Stimulated activated naive CD4-positive, alpha-beta T cell treated with Interleukin-2 at 50 U/mL for 16 hours (primary cell): ENCODE measurements around the gene ZYX.

Experiments used
- DNase-seq: peaks from one replicate; lab custom pipeline; 2025; lab: John Stamatoyannopoulos, UW

Gene ZYX

GRCh38 chr7:143363016-143363937, 17.9 kb upstream of the ZYX start:
- DNase-seq, result no peak

GRCh38 chr7:143367972-143368371, 13.2 kb upstream of the ZYX start:
- DNase-seq, result no peak

DNA sequence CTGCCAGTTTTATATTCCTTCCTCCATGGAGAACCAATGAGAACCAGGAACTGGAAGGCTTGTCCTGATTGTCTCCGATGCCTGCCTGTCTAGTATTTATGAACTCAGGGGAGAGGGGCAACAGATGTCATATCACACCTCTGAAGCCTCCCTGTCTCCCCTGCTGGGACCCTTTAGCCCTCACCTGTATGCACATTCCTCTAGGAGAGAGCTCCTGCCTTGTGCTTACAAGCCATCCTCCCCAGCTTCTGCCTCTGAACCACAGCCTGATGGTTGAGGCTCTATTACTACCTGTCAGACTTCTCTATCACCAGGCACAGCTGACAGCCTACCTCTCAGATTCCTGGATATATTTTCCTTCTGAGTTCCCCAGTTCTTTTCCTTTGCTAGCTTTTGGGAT, 12.8 kb upstream of the ZYX start:
- no peak for DNase-seq

DNA sequence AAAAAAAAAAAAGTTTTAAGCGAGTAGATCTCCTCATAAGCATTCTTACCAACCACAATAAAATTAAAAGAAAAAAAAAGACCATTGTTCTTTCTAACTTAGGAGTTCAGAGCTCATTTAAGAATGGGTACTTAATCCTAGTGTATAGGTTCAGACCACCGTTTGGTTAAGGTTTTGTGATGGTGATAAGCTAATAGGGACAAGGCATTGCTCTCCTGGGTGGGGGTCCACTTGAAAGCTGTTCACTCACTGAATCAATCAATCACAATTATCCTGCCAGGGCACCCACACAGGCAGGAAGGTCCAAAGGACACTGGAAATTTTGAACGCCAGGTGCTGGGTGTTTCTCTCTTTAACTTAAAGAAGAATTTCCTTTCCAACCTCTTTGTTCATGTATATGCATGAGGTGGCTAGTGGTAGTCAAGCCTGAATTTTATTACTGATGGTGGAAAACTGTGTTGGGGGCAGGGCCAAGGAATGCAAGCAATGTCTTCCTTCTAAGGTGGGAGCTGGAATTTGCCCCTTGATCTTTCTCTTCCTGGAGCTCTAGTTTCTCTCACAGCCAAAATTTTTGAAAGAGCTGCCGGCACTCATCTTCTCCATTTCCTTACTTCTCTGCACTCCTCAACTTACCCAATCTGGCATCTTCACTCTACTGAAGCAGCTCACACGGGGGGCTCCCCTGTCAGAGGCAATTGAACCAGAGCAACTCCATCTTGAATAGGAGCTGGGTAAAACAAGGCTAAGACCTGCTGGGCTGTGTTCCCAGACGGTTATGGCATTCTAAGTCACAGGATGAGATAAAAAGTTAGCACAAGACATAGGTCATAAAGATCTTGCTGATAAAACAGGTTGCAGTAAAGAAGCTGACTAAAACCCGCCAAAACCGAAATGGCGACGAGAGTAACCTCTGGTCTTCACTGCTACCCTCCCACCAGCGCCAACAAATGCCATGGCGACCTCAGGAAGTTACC, 11.2 kb upstream of the ZYX start:
- no peak for DNase-seq

DNA sequence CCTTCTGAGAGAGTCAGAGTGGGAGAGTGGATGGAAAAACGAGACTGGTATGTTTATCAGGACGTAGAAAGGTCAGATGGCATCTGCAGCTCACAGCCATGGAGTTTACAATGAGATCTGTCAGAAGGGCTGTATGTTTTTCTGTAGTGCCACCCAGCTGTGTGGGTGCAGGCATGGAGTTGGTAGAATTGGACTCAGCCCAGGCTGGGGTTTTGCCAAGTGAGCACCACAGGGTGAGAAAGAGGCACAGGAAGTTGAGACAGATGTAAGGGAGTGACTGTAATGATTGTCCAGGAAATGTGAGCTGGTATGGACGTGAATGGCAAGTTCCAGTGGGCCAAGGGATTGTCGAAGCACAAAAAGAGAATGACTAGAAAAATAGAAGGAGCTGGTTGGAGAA, 9.1 kb upstream of the ZYX start:
- peak; percentile 55 for DNase-seq

DNA sequence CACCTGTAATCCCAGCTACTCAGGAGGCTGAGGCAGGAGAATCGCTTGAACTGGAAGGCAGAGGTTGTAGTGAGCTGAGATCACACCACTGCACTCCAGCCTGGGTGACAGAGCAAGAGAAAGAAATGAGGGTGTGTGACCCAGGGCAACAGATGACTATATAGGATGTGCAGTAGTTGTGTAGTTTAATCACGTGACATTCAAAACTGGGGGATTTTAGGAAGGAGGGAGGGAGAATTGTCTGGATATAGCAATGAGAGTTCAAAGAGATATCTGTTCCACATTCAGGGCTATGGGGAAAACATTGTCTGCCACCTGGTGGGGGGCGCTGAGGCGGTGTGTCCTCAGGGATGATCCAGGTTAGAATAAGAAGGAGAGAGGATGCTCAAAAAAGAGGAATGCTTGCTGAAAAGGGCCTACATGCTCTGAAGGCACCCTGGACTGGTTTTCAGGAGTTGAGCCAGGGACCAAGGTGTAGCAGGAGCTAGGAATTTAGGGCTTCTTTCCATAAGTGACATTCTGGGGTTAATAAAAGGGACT, 7.8 kb upstream of the ZYX start:
- no peak for DNase-seq

- no peak for DNase-seq
Observed at GRCh38 chr7:143374561-143374960, 6.6 kb upstream of the ZYX start.

GRCh38 chr7:143375298-143376034, 5.7 kb upstream of the ZYX start:
- DNase-seq, result no peak

DNA sequence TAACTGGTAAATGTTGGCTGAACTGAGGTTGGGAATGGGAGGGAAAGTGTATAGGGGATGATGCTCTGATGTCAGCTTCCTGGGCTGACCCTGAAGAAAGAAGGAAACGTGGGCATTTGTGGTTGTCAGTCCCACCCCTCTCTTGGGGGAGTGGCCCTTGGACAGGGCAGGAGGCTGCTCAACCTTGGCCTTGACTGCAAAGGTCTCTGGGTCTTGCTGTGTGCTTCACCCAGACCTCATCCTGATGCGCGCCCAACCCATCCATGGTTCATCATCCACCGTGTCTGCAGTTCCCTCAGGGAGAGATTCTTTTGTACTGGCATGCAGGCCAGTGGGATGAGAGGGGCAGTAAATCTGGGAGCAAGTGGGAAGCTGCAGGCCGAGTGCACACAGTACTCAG, 4.7 kb upstream of the ZYX start:
- DNase-seq, result no peak

- DNase-seq, result no peak
Observed at GRCh38 chr7:143379611-143380259, 1.4 kb upstream of the ZYX start.

- peak; percentile 85 for DNase-seq
Observed at GRCh38 chr7:143380260-143380645, 892 bp upstream of the ZYX start.

DNA sequence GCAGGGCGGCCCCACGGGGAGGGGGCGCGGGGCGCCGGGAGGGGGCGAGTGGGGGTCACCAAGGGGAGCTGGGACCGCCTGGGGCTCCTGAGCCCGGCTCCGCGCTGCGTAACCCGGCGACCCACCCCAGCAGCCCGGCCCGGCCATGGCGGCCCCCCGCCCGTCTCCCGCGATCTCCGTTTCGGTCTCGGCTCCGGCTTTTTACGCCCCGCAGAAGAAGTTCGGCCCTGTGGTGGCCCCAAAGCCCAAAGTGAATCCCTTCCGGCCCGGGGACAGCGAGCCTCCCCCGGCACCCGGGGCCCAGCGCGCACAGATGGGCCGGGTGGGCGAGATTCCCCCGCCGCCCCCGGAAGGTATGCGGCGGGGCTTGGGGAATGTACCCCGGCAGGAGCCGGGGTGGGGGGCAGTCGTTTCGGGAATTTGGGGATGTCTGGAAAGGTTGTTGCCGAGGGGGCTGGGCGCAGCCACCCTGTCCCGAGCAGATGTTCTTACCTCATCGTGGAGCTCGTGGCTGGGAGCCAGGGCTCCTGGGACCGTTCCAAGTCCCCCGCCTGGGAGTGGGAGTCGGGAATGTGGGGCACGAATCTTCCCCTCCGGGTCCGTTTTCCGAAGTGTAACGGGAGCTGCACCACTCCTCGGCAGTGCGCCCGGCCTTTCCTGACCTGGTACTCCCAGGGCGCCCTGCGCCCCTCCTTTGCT, 431 bp downstream of the ZYX start:
- DNase-seq, result no peak

- no peak for DNase-seq
Observed at GRCh38 chr7:143382126-143382790, 1.1 kb downstream of the ZYX start.

DNA sequence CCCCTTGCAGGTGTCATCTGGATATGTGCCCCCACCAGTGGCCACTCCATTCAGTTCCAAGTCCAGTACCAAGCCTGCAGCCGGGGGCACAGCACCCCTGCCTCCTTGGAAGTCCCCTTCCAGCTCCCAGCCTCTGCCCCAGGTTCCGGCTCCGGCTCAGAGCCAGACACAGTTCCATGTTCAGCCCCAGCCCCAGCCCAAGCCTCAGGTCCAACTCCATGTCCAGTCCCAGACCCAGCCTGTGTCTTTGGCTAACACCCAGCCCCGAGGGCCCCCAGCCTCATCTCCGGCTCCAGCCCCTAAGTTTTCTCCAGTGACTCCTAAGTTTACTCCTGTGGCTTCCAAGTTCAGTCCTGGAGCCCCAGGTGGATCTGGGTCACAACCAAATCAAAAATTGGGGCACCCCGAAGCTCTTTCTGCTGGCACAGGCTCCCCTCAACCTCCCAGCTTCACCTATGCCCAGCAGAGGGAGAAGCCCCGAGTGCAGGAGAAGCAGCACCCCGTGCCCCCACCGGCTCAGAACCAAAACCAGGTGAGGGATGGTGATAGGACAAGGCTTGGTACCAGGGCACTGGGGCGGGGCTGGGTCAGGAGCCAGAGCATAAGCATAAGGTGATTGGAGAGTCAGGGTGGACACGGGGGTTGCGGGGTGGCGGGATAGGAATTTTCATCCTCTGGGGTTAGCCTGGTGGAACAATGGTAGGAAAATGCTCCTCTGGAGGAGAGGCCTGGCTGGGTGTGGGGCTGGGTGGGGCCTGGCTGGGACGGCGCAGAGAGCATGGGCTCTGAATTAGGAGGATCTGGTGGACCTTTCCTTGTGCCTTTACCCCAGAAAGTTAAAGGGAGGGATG, 1.9 kb downstream of the ZYX start:
- DNase-seq, result no peak

- DNase-seq, result no peak
Observed at GRCh38 chr7:143383642-143383957, 2.5 kb downstream of the ZYX start.

- no peak for DNase-seq
Observed at GRCh38 chr7:143384148-143384547, 3.0 kb downstream of the ZYX start.

DNA sequence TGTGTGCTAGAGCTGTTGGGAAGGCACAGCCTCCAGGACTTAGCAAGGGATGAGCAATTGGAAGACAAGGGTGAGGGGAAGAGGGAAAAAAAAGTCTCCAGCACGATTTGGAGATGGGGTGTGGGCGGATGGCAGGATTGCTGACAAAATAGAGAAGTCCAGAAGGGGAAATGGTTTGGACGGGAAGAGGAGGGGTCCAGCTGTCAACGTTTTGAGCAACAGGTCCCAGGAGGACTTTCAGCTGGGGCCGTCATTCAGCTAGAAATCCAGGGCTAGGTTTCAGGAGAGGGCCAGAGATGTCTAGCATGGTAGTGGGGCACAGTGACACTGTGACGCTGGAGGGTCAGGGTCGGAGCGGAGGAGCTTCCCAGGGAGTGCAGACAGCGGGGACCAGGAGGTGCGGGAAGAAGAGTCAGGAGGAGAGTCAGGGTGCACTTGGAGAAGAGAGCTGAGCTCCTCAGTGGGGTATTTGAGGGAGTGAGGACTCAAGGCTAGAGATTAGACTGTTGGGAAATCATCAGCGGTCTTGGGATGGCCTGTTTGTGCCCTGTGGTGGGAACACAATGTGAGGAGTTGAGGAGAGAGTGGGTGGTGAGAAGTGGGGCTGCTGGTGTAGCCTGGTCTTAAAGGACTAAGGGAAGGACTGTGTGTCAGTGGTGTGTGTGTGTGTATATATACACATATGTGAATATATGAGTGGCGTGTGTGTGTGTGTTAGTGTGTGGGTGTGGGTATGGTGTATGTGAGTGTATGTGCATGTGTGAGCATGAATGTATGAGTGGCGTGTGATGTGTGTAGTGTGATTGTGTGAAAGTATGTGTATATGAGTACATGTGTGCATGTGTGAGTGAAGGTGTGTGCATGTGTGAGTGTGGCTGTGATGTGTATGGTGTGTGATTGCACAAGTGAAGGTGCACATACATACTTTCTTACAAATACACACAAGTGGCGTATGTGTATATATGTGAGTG, 3.8 kb downstream of the ZYX start:
- no peak for DNase-seq
